UCSD-AML1 (cell line): ENCODE data around the gene LGR6.
A peak's percentile ranks its signal among the peaks of the same experiment; 100 is the strongest.
"Not testable (repeated sequence)": the region's sequence is repeated elsewhere in the genome, so short reads cannot be mapped to it uniquely, and the experiment has no call there.

Source experiments
- DNase-seq: peaks from one replicate; lab custom pipeline; 2025; ENCODE audit not compliant: unreplicated experiment; lab: John Stamatoyannopoulos, UW

LGR6 gene

GRCh38 chr1:202311875-202312635 is 118.5 kb downstream of the LGR6 start:
- DNase-seq: peak; percentile 46

DNA sequence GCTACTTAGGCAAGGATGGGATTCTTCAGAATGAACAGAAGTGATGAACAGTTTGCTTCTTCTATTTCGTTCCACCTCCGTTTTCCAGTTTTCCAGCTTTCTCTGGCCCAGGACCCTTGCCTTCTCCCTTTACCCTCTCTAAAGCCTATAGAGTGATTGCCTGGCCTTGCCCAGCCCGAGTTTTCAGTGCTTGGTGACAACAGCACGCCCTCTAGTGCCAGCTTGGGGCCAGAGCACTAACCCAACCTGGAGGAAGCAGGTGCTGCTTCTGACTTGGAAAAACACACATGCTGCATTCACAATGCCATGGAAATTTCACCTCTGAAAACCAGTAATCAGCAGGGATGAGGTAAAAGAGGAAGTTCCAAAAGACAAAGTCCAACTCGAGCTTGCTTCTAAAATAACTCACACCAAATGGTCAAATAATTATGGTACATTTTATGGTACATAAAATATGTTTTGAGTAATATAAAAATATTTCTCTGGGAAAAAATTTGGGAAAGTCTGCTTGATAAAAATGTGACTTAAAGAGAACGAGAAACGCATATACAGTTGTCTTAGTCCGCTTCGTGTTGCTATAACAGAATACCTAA is 122.1 kb downstream of the LGR6 start:
- DNase-seq: peak; percentile 73

DNA sequence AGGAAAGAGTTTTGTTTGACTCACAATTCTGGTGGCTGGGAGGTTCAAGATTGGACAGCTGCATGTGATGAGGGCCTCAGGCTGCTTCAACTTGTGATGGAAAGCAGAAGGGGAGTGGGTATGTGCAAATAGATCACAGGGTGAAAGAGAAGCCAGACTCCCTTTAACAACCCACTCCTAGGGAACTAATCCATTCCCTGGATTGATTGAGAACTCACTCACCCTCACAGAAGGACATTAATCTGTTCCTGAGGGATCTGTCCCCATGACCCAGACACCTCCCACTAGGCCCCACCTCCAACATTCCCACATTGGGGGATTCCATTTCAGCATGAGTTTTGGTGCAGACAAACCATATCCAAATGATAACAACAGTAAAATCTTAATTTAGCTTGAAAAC is 122.6 kb downstream of the LGR6 start:
- no peak for DNase-seq

- no peak for DNase-seq
Measured at GRCh38 chr1:202317941-202318925, 124.6 kb downstream of the LGR6 start.

GRCh38 chr1:202319381-202320080 is 125.9 kb downstream of the LGR6 start:
- DNase-seq: no peak

GRCh38 chr1:202320081-202320405 is 126.4 kb downstream of the LGR6 start:
- no peak for DNase-seq

- DNase-seq: no peak
Measured at GRCh38 chr1:202323731-202324130, 130.1 kb downstream of the LGR6 start.

- DNase-seq: no peak
Measured at GRCh38 chr1:202324646-202325045, 131.0 kb downstream of the LGR6 start.

DNA sequence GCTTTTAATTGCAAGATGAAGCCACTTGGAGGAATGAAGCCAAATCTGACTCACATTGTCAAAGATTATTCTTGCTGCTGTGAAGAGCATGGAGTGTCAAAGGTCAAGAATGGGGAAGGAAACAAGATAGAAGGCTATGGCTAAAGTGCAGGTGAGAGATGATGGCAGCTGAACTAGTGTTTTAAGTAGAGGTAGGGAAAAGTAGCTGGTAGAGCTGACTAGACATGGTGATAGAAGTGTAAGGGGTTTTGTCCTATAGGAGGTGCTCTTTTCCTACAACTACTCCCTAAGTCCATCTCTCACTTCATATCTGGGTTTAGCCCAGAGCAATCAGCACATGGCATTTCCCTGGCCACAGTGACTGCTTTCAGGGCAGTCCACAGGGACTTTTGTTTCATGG is 136.3 kb downstream of the LGR6 start:
- DNase-seq: no peak

DNA sequence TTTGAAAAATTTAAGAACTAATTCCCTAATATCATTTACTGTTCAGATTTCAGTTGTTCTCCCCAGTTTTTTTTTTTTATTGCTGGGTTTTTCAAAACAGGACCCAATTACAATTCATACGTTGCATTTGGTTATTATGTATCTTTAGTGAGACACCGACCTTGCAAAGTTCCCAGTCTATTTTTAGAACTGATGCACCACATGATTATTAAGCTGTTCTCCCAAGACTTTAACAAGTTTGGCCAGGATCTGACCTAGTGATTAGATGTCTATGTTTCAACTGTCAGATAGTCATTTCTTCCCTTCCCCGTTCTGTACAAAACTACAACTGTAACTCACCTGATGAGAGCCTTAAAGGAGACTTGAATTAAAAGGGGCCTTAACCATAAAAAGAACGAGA is 140.3 kb downstream of the LGR6 start:
- no peak for DNase-seq

DNA sequence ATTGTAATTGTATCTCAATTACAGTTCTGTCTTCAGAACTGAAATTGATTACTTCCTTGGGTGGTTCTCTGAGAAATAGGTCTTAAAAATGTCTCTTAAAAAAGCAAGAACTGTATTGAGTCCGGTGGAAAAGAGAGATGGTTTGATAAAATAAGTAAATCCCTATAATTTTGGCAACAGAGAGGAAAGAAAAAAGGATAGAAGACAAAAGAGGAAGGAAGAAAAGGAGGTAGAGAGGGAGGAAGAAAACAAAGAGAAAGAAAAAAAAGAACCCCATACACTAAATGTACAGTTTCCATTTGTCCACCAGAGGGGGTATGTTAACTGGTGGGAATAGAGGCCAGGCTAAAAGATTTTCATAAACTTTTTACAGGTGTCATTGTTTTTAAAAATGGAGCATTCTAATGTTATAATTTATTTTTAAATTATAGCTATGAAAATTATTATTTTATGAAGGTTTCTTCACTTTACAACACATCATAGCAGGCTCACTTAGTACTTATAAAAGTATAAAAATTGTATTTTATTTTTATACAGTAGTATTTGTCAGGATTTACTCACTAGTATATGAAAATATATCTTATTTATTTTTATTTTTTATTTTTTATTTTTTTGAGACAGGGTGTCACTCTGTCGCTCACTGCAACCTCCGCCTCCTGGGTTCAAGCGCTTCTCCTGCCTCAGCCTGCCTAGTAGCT is 150.2 kb downstream of the LGR6 start:
- DNase-seq: no peak

- no peak for DNase-seq
Measured at GRCh38 chr1:202348005-202348508, 154.5 kb downstream of the LGR6 start.

DNA sequence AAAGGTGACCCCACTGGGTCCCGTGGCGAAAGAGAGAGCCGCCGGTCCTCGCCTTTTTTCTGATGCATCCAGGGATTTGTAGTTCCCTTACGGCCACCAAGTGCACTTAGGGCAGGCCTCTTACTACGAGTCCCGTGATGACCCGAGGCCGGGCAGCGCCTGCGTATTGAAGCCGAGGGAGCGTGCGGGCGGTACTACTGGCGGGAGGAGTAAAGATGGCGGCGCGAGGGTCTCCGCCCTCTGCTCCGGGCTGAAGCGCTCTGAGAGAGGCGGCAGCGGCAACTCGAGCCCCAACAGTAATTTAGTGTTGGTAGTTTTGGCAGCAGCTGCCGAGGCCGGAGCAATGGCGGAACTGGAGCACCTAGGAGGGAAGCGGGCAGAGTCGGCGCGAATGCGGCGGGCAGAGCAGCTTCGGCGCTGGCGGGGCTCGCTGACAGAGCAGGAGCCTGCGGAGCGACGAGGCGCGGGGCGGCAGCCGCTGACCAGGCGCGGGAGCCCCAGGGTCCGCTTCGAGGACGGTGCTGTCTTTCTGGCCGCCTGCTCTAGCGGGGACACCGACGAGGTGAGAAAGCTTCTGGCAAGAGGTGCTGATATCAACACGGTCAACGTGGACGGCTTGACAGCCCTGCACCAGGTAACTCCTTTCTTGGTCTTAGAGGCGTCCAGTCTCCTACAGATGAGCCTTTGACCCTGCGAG is 155.1 kb downstream of the LGR6 start, which contains the start of gene PPP1R12B:
Gene PPP1R12B, plus strand, starts transcription at position 191 of the 697 bp plus-strand sequence. Its CDS starts 153 bp downstream, at position 344.
- DNase-seq: peak; percentile 97

DNA sequence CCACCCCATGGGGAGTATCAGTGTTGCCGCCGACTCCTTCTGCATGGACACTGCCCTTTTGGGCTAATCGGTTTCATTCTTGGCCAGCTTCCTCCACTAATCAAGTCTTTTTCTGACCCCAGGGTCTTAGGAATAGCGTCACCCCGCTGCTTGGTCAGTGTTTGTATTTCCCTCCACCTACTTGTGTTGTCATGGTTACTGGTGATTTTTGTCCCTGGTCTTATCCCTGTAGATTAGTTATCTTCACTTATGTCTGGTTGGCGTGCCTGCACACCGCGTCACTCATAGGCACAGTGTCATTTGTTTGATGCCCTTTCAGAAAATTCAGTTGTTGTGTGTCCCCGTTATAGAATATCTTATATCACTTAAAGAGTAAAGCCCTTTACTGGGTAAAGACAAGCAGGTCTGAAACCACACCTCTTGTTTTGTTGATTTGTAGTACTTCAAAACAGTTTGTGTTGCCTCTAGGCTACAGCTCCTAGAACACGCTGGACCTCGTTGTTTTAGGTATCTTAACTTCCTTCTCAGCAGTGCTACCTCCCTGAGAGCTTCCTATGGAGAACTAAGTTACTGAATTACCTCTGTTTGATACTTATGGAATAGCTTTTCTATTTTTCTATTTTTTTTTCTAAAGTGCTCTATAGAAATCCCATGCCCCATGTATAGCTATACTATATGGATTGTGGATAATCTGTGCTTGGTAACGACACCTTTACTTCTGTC is 155.8 kb downstream of the LGR6 start:
- no peak for DNase-seq

DNA sequence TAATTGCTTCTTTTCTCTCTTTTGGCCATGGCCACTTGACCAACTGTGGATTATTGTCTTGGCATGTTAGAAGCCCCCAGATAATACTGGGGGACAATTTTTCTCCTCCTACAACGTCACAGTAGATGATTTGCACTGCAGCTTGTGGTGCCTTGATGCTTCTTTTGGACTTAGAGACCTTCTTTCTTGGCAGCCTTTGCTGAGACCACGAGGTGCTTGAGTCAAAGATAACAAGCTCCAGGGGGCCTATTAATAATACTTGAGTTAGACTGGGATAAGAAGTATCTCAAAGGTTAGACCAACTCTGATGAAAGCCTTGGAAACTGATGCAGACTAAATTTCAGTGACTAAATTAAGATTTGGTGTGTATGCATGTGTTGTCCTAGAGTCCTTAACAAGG is 158.1 kb downstream of the LGR6 start:
- no peak for DNase-seq

DNA sequence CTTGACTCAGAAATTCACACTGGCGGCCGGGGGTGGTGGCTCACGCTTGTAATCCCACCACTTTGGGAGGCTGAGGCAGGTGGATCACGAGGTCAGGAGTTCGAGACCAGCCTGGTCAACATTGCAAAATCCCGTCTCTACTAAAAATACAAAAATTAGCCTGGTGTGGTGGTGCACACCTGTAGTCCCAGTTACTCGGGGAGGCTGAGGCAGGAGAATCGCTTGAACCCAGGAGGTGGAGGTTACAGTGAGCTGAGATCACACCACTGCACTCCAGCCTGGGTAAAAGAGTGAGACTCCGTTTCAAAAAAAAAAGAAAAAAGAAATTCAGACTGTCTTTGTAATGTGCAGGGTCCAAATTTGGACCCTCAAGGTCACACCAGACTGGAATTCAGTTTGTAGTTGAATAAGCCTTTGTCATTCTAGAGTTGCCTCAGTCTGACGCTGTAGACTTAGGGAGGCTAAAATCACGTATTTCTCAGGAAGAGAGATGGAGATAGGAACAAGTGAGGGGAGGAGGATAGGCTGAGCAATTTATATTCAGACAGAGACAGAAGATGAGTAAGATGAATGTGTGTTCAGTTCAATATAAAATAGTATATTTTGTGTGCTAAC is 159.1 kb downstream of the LGR6 start:
- DNase-seq: not testable (repeated sequence)

GRCh38 chr1:202355944-202356553 is 162.4 kb downstream of the LGR6 start:
- no peak for DNase-seq

- no peak for DNase-seq
Measured at GRCh38 chr1:202357506-202357905, 163.9 kb downstream of the LGR6 start.
